Immature natural killer cell (primary cell): ENCODE data around the gene CH25H. TPM values are rescaled to one million over a fixed set of nuclear protein-coding genes. Genes with fewer than 3 reads are reported as not detected.
"Not testable (repeated sequence)": the region's sequence is repeated elsewhere in the genome, so short reads cannot be mapped to it uniquely, and the experiment has no call there.

ENCODE experiments used
- DNase-seq, 3 donors: peaks; one replicate each; pipeline ENCODE4 v3.0.0; 2022; ENCODE audit warnings: mixed read lengths in 1 of 3
- H3K27ac Mint-ChIP-seq, 6 donors: one replicate each; pipeline ENCODE4 v1.8.0; 2020; ENCODE audit warnings: mixed read lengths in 6 of 6, mild to moderate bottlenecking in 5 of 6, inconsistent platforms in 4 of 6, moderate library complexity in 3 of 6
- H3K27me3 Mint-ChIP-seq, 3 donors: one replicate each; pipeline ENCODE4 v1.8.0; 2020 to 2021; ENCODE audit warnings: low read depth in 3 of 3, mild to moderate bottlenecking in 3 of 3, mixed read lengths in 3 of 3, moderate library complexity in 3 of 3, inconsistent platforms in 1 of 3
- H3K36me3 Mint-ChIP-seq, 3 donors: one replicate each; pipeline ENCODE4 v1.8.0; 2020; ENCODE audit warnings: mixed read lengths in 3 of 3, inconsistent platforms in 2 of 3, mild to moderate bottlenecking in 2 of 3
- H3K4me1 Mint-ChIP-seq, 2 donors: one replicate each; pipeline ENCODE4 v1.8.0; 2020; ENCODE audit warnings: inconsistent platforms in 2 of 2, mild to moderate bottlenecking in 2 of 2, mixed read lengths in 2 of 2, moderate library complexity in 1 of 2
- H3K4me3 Mint-ChIP-seq, 5 donors: one replicate each; pipeline ENCODE4 v1.8.0; 2020; ENCODE audit warnings: mild to moderate bottlenecking in 5 of 5, mixed read lengths in 5 of 5, inconsistent platforms in 3 of 5, moderate library complexity in 3 of 5
- H3K9me3 Mint-ChIP-seq, 6 donors: one replicate each; pipeline ENCODE4 v1.8.0; 2020; ENCODE audit warnings: mild to moderate bottlenecking in 6 of 6, mixed read lengths in 6 of 6, inconsistent platforms in 4 of 6, moderate library complexity in 3 of 6
- polyA plus RNA-seq, 3 donors: library from polyadenylated mRNA; unstranded; fragments of 300-500 nt; fragmentation: Illumina TruSeq; gene quantifications; one replicate each; pipeline ENCODE4 v1.2.3, GENCODE V29; 2021

CH25H gene
- polyA plus RNA-seq, 3 donors from 2014 or later = 0.27 TPM; not detected in 2

GRCh38 chr10:89171263-89171872 lies 35.7 kb downstream of the CH25H start:
- H3K4me3 Mint-ChIP-seq = no peak overlapping the region
- H3K4me1 Mint-ChIP-seq = no peaks in the 10 kb centered on the region
- no peak for DNase-seq
- H3K9me3 Mint-ChIP-seq = no peaks in the 10 kb centered on the region
- no peaks in the 10 kb centered on the region for H3K36me3 Mint-ChIP-seq
- peaks cover 3 to 16% (median 4%) of the 10 kb centered on the region in 3 donors for H3K27me3 Mint-ChIP-seq
- no peak overlapping the region for H3K27ac Mint-ChIP-seq

GRCh38 chr10:89168354-89168900 lies 38.7 kb downstream of the CH25H start:
- DNase-seq = not testable (repeated sequence)
- H3K27me3 Mint-ChIP-seq = peaks cover 3 to 16% (median 6%) of the 10 kb centered on the region in 3 donors

GRCh38 chr10:89167915-89168314 lies 39.2 kb downstream of the CH25H start:
- no peaks in the 10 kb centered on the region for H3K36me3 Mint-ChIP-seq
- peaks cover 2 to 12% (median 6%) of the 10 kb centered on the region in 3 donors for H3K27me3 Mint-ChIP-seq
- no peak overlapping the region for H3K27ac Mint-ChIP-seq
- no peak overlapping the region for H3K4me3 Mint-ChIP-seq
- H3K9me3 Mint-ChIP-seq = peaks cover 0 to 3% (median 0%) of the 10 kb centered on the region in 6 donors
- peaks cover 11 to 14% of the 10 kb centered on the region in 2 donors for H3K4me1 Mint-ChIP-seq
- DNase-seq = no peak

More at GRCh38 chr10:89168354-89168900, 38.7 kb downstream of the CH25H start:
- peaks cover 10 to 11% of the 10 kb centered on the region in 2 donors for H3K4me1 Mint-ChIP-seq
- not testable (repeated sequence) for H3K9me3 Mint-ChIP-seq, H3K36me3 Mint-ChIP-seq, H3K27ac Mint-ChIP-seq, H3K4me3 Mint-ChIP-seq

- no peak for DNase-seq
- H3K4me1 Mint-ChIP-seq = peaks cover 11 to 14% of the 10 kb centered on the region in 2 donors
- no peaks in the 10 kb centered on the region for H3K36me3 Mint-ChIP-seq
- H3K27me3 Mint-ChIP-seq = peaks cover 0 to 6% (median 4%) of the 10 kb centered on the region in 3 donors
- peaks cover 0 to 3% (median 0%) of the 10 kb centered on the region in 6 donors for H3K9me3 Mint-ChIP-seq
- no peak overlapping the region for H3K4me3 Mint-ChIP-seq
- no peak overlapping the region for H3K27ac Mint-ChIP-seq
Observed at GRCh38 chr10:89165923-89166322, 41.2 kb downstream of the CH25H start.

GRCh38 chr10:89164920-89165319 lies 42.2 kb downstream of the CH25H start:
- peaks cover 11 to 14% of the 10 kb centered on the region in 2 donors for H3K4me1 Mint-ChIP-seq
- peaks cover 0 to 3% (median 0%) of the 10 kb centered on the region in 6 donors for H3K9me3 Mint-ChIP-seq
- H3K36me3 Mint-ChIP-seq = no peaks in the 10 kb centered on the region
- no peak overlapping the region for H3K27ac Mint-ChIP-seq
- DNase-seq = no peak
- H3K4me3 Mint-ChIP-seq = no peak overlapping the region
- H3K27me3 Mint-ChIP-seq = peaks cover 0 to 6% (median 4%) of the 10 kb centered on the region in 3 donors

- H3K4me1 Mint-ChIP-seq = peaks cover 11 to 14% of the 10 kb centered on the region in 2 donors
- H3K27me3 Mint-ChIP-seq = peaks cover 0 to 6% (median 4%) of the 10 kb centered on the region in 3 donors
- peak overlapping the region in 2 of 6 donors; percentile 6 to 28 for H3K27ac Mint-ChIP-seq
- H3K9me3 Mint-ChIP-seq = peaks cover 0 to 3% (median 0%) of the 10 kb centered on the region in 6 donors
- no peak for DNase-seq
- peak overlapping the region in 4 of 5 donors; percentile 38 to 69 (median 55) for H3K4me3 Mint-ChIP-seq
- no peaks in the 10 kb centered on the region for H3K36me3 Mint-ChIP-seq
Observed at GRCh38 chr10:89164080-89164479, 43.0 kb downstream of the CH25H start.

GRCh38 chr10:89163265-89163995 lies 43.7 kb downstream of the CH25H start:
- Mint-ChIP-seq H3K27me3 (peaks cover 2 to 6% (median 4%) of the 10 kb centered on the region in 3 donors), H3K9me3 (peaks cover 0 to 3% (median 0%) of the 10 kb centered on the region in 6 donors), H3K4me1 (peaks cover 11 to 14% of the 10 kb centered on the region in 2 donors), H3K27ac (peak overlapping the region in 2 of 6 donors; percentile 6 to 28), H3K4me3 (peak overlapping the region; percentile 20 to 69 (median 48)), H3K36me3 (no peaks in the 10 kb centered on the region)
- peak; percentile 11 to 35 (median 18) for DNase-seq

GRCh38 chr10:89162596-89162995 lies 44.5 kb downstream of the CH25H start:
- no peaks in the 10 kb centered on the region for H3K36me3 Mint-ChIP-seq
- H3K4me3 Mint-ChIP-seq = no peak overlapping the region
- H3K9me3 Mint-ChIP-seq = peaks cover 0 to 3% (median 0%) of the 10 kb centered on the region in 6 donors
- peaks cover 2 to 6% (median 4%) of the 10 kb centered on the region in 3 donors for H3K27me3 Mint-ChIP-seq
- H3K27ac Mint-ChIP-seq = no peak overlapping the region
- DNase-seq = no peak
- H3K4me1 Mint-ChIP-seq = peaks cover 11 to 14% of the 10 kb centered on the region in 2 donors

- H3K4me1 Mint-ChIP-seq = peaks cover 11 to 14% of the 10 kb centered on the region in 2 donors
Observed at GRCh38 chr10:89160339-89160738, 46.8 kb downstream of the CH25H start.

GRCh38 chr10:89159761-89160160 lies 47.4 kb downstream of the CH25H start:
- no peak overlapping the region for H3K27ac Mint-ChIP-seq
- H3K4me1 Mint-ChIP-seq = peaks cover 11 to 14% of the 10 kb centered on the region in 2 donors
- no peak for DNase-seq
- H3K4me3 Mint-ChIP-seq = no peak overlapping the region
- no peaks in the 10 kb centered on the region for H3K36me3 Mint-ChIP-seq
- H3K27me3 Mint-ChIP-seq = peaks cover 3 to 6% (median 6%) of the 10 kb centered on the region in 3 donors
- peaks cover 0 to 3% (median 0%) of the 10 kb centered on the region in 6 donors for H3K9me3 Mint-ChIP-seq

More at GRCh38 chr10:89160339-89160738, 46.8 kb downstream of the CH25H start:
- Mint-ChIP-seq H3K9me3 (peaks cover 0 to 3% (median 0%) of the 10 kb centered on the region in 6 donors), H3K36me3 (no peaks in the 10 kb centered on the region), H3K27me3 (peaks cover 3 to 6% (median 6%) of the 10 kb centered on the region in 3 donors), H3K27ac (no peak overlapping the region), H3K4me3 (no peak overlapping the region)
- DNase-seq = no peak

- H3K4me1 Mint-ChIP-seq = peaks cover 10 to 12% of the 10 kb centered on the region in 2 donors
- H3K9me3 Mint-ChIP-seq = no peaks in the 10 kb centered on the region
- H3K27ac Mint-ChIP-seq = no peak overlapping the region
- H3K4me3 Mint-ChIP-seq = no peak overlapping the region
- no peak for DNase-seq
- H3K36me3 Mint-ChIP-seq = no peaks in the 10 kb centered on the region
- peaks cover 3 to 6% (median 3%) of the 10 kb centered on the region in 3 donors for H3K27me3 Mint-ChIP-seq
Observed at GRCh38 chr10:89159316-89159715, 47.8 kb downstream of the CH25H start.

GRCh38 chr10:89158446-89158845 lies 48.7 kb downstream of the CH25H start:
- H3K9me3 Mint-ChIP-seq = no peaks in the 10 kb centered on the region
- peaks cover 1 to 4% of the 10 kb centered on the region in 2 donors for H3K4me1 Mint-ChIP-seq
- H3K27ac Mint-ChIP-seq = no peak overlapping the region
- H3K4me3 Mint-ChIP-seq = no peak overlapping the region
- H3K36me3 Mint-ChIP-seq = no peaks in the 10 kb centered on the region
- H3K27me3 Mint-ChIP-seq = peaks cover 0 to 6% (median 3%) of the 10 kb centered on the region in 3 donors
- DNase-seq = no peak

- Mint-ChIP-seq H3K36me3 (no peaks in the 10 kb centered on the region), H3K4me1 (no peaks in the 10 kb centered on the region), H3K27ac (no peak overlapping the region), H3K9me3 (no peaks in the 10 kb centered on the region), H3K4me3 (no peak overlapping the region), H3K27me3 (peaks cover 0 to 6% (median 3%) of the 10 kb centered on the region in 3 donors)
- DNase-seq = no peak
Observed at GRCh38 chr10:89156161-89156835, 50.8 kb downstream of the CH25H start.
